Neural cell (in vitro differentiated cells): ENCODE measurements around the gene ANP32A. TPM values are rescaled to one million over a fixed set of nuclear protein-coding genes. Genes with fewer than 3 reads are reported as not detected.

Experiments
- H2AFZ ChIP-seq: fragments of 200-600, 300-800 bp; sonication (generic), shearing (Covaris generic); 2 replicates; pipeline ENCODE4 v1.6.0; 2014; ENCODE audit warnings: low read depth, mild to moderate bottlenecking, antibody characterized with exemption, low read length, moderate library complexity
- H3F3A ChIP-seq: fragments of 200-600 bp; shearing (Covaris generic); 2 replicates; pipeline ENCODE4 v1.6.1; 2016; ENCODE audit warnings: mild to moderate bottlenecking, moderate library complexity, mixed read lengths, antibody characterized with exemption, low read length; ENCODE audit not compliant: insufficient read depth, poor library complexity, severe bottlenecking
- H3K27ac ChIP-seq: fragments of 200-600, 300-800 bp; sonication (generic), shearing (Covaris generic); 2 replicates; pipeline ENCODE4 v1.5.1; 2014; ENCODE audit warnings: mild to moderate bottlenecking, low read length, moderate library complexity
- H3K27me3 ChIP-seq: fragments of 300-800, 200-600 bp; sonication (generic), shearing (Covaris generic); 2 replicates; pipeline ENCODE4 v1.6.0; 2014; ENCODE audit warnings: mild to moderate bottlenecking, low read depth, low read length, moderate library complexity; ENCODE audit not compliant: insufficient read depth
- H3K36me3 ChIP-seq: fragments of 300-800, 200-600 bp; sonication (generic), shearing (Covaris generic); 2 replicates; pipeline ENCODE4 v1.5.1; 2014; ENCODE audit warnings: mild to moderate bottlenecking, antibody characterized with exemption, low read length, moderate library complexity; ENCODE audit not compliant: insufficient read depth
- H3K4me2 ChIP-seq: fragments of 300-800, 200-600 bp; sonication (generic), shearing (Covaris generic); 2 replicates; pipeline ENCODE4 v1.6.0; 2014; ENCODE audit warnings: mild to moderate bottlenecking, low read length
- H3K4me3 ChIP-seq: fragments of 300-800, 200-600 bp; sonication (generic), shearing (Covaris generic); 2 replicates; pipeline ENCODE4 v1.5.1; 2014; ENCODE audit warnings: mild to moderate bottlenecking, low read length, moderate library complexity
- H3K79me2 ChIP-seq: fragments of 200-600 bp; shearing (Covaris generic); replicated peaks from 2 replicates; pipeline ENCODE4 v1.6.0; 2014; ENCODE audit warnings: mild to moderate bottlenecking, low read length, moderate library complexity; ENCODE audit not compliant: insufficient read depth
- H3K9ac ChIP-seq: fragments of 300-800, 200-600 bp; sonication (generic), shearing (Covaris generic); 2 replicates; pipeline ENCODE4 v1.6.1; 2016; ENCODE audit warnings: mild to moderate bottlenecking, low read length, mixed read lengths
- H3K9me2 ChIP-seq: fragments of 200-600 bp; shearing (Covaris generic); 2 replicates; pipeline ENCODE4 v1.6.1; 2016; ENCODE audit warnings: mild to moderate bottlenecking, low read length, mixed read lengths; ENCODE audit not compliant: insufficient read depth
- H3K9me3 ChIP-seq: fragments of 200-600, 300-800 bp; sonication (generic), shearing (Covaris generic); 2 replicates; pipeline ENCODE4 v1.6.1; 2016; ENCODE audit warnings: mild to moderate bottlenecking, mixed run types, low read length, moderate library complexity, mixed read lengths
- H4K20me1 ChIP-seq: fragments of 200-600 bp; shearing (Covaris generic); 2 replicates; pipeline ENCODE4 v1.6.1; 2016; ENCODE audit warnings: mild to moderate bottlenecking, mixed run types; ENCODE audit not compliant: insufficient read depth
- EP300 ChIP-seq: fragments of 450-650 bp; conservative IDR thresholded peaks from 2 replicates; pipeline ENCODE4 v1.6.1; 2014; ENCODE audit warnings: antibody characterized with exemption, mild to moderate bottlenecking, moderate library complexity; ENCODE audit not compliant: poor library complexity, severe bottlenecking
- EZH2 ChIP-seq: fragments of 200-600, 300-800 bp; shearing (Covaris generic), sonication (generic); IDR thresholded peaks from 2 replicates; pipeline ENCODE4 v1.6.1; 2014; ENCODE audit warnings: antibody characterized with exemption, low read length, borderline replicate concordance, mild to moderate bottlenecking; ENCODE audit not compliant: insufficient read depth, poor library complexity, severe bottlenecking
- MXI1 ChIP-seq: fragments of 450-650 bp; conservative IDR thresholded peaks from 2 replicates; pipeline ENCODE4 v1.6.1; 2014; ENCODE audit warnings: antibody characterized with exemption, mild to moderate bottlenecking; ENCODE audit not compliant: poor library complexity, severe bottlenecking
- POLR2AphosphoS5 ChIP-seq: IDR thresholded peaks from 2 replicates; pipeline ENCODE4 v1.6.1; 2012
- RAD21 ChIP-seq: fragments of 450-650 bp; conservative IDR thresholded peaks from 2 replicates; pipeline ENCODE4 v1.6.1; 2014; ENCODE audit warnings: antibody characterized with exemption, mild to moderate bottlenecking, moderate library complexity
- REST ChIP-seq: IDR thresholded peaks from 2 replicates; pipeline ENCODE4 v1.6.1; 2012; ENCODE audit warnings: borderline replicate concordance
- SMC3 ChIP-seq: fragments of 450-650 bp; conservative IDR thresholded peaks from 2 replicates; pipeline ENCODE4 v1.6.1; 2014; ENCODE audit warnings: antibody characterized with exemption, mild to moderate bottlenecking, moderate library complexity; ENCODE audit not compliant: poor library complexity
- TAF1 ChIP-seq: IDR thresholded peaks from 2 replicates; pipeline ENCODE4 v1.6.1; 2012; ENCODE audit warnings: low read depth
- polyA plus RNA-seq: library from polyadenylated mRNA; depleted of rRNA; stranded (reverse); fragments of >200 nt; gene quantifications from 2 replicates; pipeline ENCODE4 v1.2.3, GENCODE V29; 2014
- TF ChIP-seq, protein P1 (sequence below): fragments of 450-650 bp; IDR thresholded peaks from 2 replicates; pipeline ENCODE4 v1.5.1; 2014; ENCODE audit warnings: antibody characterized with exemption, mild to moderate bottlenecking, moderate library complexity; ENCODE audit not compliant: poor library complexity, severe bottlenecking

ANP32A gene
- polyA plus RNA-seq, 1 donor from 2014 or later = 190 TPM

- H2AFZ ChIP-seq = no peak overlapping the region
- no peaks in the 10 kb centered on the region for H3F3A ChIP-seq
- H3K9ac ChIP-seq = no peak overlapping the region
- no peak overlapping the region for H3K4me2 ChIP-seq
- H4K20me1 ChIP-seq = no peaks in the 10 kb centered on the region
- H3K79me2 ChIP-seq = peaks cover 42% of the 10 kb centered on the region
- no peak overlapping the region for H3K27ac ChIP-seq
- H3K9me3 ChIP-seq = no peaks in the 10 kb centered on the region
- no peaks in the 10 kb centered on the region for H3K27me3 ChIP-seq
- no peaks in the 10 kb centered on the region for H3K9me2 ChIP-seq
- TF ChIP-seq MXI1 (no peak), RAD21 (no peak), POLR2AphosphoS5 (no peak), REST (no peak), SMC3 (no peak), EP300 (no peak)
- no peak overlapping the region for H3K4me3 ChIP-seq
- H3K36me3 ChIP-seq = peaks cover 6% of the 10 kb centered on the region
Measured at GRCh38 chr15:68788264-68788624, 32.5 kb downstream of the ANP32A start.

DNA sequence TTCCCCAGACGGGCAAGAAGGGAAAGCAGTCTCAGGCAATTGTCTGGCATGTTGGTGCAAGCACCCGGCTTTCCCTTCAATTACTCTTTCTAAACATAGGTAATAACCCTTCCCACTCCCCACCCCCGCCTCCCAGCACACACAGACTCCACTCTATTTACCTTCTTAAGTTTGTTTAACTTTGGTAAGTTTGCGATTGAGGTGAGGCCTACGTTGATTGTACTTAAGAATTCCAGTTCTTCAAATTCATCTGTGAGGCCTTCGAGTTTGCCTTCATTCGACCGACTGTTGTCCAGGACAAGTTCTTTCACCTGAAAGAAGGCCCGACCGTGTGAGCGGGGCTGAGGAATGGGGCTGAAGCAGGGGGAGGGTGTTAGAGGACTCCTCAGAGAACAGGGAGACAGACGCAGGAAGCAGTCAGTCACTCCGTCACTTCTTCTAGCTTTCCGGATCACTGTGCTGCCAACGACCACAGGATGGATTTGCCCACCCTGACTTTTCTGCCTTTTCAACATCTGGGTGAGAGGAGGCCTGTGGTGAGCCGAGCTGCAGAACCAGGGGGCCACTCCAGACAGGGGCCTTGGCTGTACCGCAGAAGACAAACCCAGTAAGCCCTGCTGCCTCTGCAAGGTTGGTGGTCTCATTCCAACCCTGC is 33.0 kb downstream of the ANP32A start:
- no peaks in the 10 kb centered on the region for H3K9me3 ChIP-seq
- peaks cover 6% of the 10 kb centered on the region for H3K36me3 ChIP-seq
- H3F3A ChIP-seq = no peaks in the 10 kb centered on the region
- H3K4me2 ChIP-seq = no peak overlapping the region
- no peaks in the 10 kb centered on the region for H3K9me2 ChIP-seq
- no peak overlapping the region for H3K9ac ChIP-seq
- H2AFZ ChIP-seq = no peak overlapping the region
- no peaks in the 10 kb centered on the region for H3K27me3 ChIP-seq
- peaks cover 40% of the 10 kb centered on the region for H3K79me2 ChIP-seq
- no peak overlapping the region for H3K27ac ChIP-seq
- no peaks in the 10 kb centered on the region for H4K20me1 ChIP-seq
- H3K4me3 ChIP-seq = no peak overlapping the region
- no peak for TF ChIP-seq MXI1
- TF ChIP-seq SMC3 = no peak
- TF ChIP-seq, protein P1, sequence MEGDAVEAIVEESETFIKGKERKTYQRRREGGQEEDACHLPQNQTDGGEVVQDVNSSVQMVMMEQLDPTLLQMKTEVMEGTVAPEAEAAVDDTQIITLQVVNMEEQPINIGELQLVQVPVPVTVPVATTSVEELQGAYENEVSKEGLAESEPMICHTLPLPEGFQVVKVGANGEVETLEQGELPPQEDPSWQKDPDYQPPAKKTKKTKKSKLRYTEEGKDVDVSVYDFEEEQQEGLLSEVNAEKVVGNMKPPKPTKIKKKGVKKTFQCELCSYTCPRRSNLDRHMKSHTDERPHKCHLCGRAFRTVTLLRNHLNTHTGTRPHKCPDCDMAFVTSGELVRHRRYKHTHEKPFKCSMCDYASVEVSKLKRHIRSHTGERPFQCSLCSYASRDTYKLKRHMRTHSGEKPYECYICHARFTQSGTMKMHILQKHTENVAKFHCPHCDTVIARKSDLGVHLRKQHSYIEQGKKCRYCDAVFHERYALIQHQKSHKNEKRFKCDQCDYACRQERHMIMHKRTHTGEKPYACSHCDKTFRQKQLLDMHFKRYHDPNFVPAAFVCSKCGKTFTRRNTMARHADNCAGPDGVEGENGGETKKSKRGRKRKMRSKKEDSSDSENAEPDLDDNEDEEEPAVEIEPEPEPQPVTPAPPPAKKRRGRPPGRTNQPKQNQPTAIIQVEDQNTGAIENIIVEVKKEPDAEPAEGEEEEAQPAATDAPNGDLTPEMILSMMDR = no peak
- no peak for TF ChIP-seq POLR2AphosphoS5
- TF ChIP-seq EP300 = no peak
- no peak for TF ChIP-seq TAF1
- TF ChIP-seq EZH2 = no peak
